OCI-LY1 (cell line): Measurements from ENCODE around the gene EPAS1.

ENCODE experiments used
- H2AFZ ChIP-seq: fragments of 200-600 bp; sonication (generic), shearing (Covaris generic); 2 replicates; pipeline ENCODE4 v1.6.0; 2014; ENCODE audit warnings: antibody characterized with exemption, mild to moderate bottlenecking, low read length
- H3F3A ChIP-seq: fragments of 200-600 bp; sonication (generic), shearing (Covaris generic); 2 replicates; pipeline ENCODE4 v1.6.0; 2014; ENCODE audit warnings: mild to moderate bottlenecking, antibody characterized with exemption, low read length, moderate library complexity; ENCODE audit not compliant: insufficient read depth
- H3K27ac ChIP-seq: fragments of 200-600 bp; sonication (generic); 2 replicates; pipeline ENCODE4 v1.5.1; 2014; ENCODE audit warnings: low read length, mixed run types, mild to moderate bottlenecking, low read depth; ENCODE audit not compliant: poor library complexity, severe bottlenecking
- H3K27me3 ChIP-seq: fragments of 200-600 bp; sonication (generic); 2 replicates; pipeline ENCODE4 v1.6.0; 2014; ENCODE audit warnings: antibody characterized with exemption, mild to moderate bottlenecking, low read length, moderate library complexity; ENCODE audit not compliant: insufficient read depth
- H3K36me3 ChIP-seq: fragments of 200-600 bp; sonication (generic); 2 replicates; pipeline ENCODE4 v1.6.1; 2014; ENCODE audit warnings: mild to moderate bottlenecking, antibody characterized with exemption, low read length, moderate library complexity, mixed read lengths; ENCODE audit not compliant: insufficient read depth
- H3K4me1 ChIP-seq: fragments of 200-600 bp; sonication (generic); 2 replicates; pipeline ENCODE4 v1.5.1; 2014; ENCODE audit warnings: mild to moderate bottlenecking, low read length, moderate library complexity; ENCODE audit not compliant: insufficient read depth, severe bottlenecking
- H3K4me2 ChIP-seq: fragments of 200-600 bp; sonication (generic), shearing (Covaris generic); 2 replicates; pipeline ENCODE4 v1.6.1; 2014; ENCODE audit warnings: low read length
- H3K4me3 ChIP-seq: fragments of 200-600 bp; sonication (generic); 2 replicates; pipeline ENCODE4 v1.5.1; 2014; ENCODE audit warnings: low read length, low read depth, mild to moderate bottlenecking, mixed read lengths; ENCODE audit not compliant: poor library complexity, severe bottlenecking
- H3K79me2 ChIP-seq: fragments of 200-600 bp; shearing (Covaris generic); 2 replicates; pipeline ENCODE4 v1.6.1; 2016; ENCODE audit warnings: mixed run types, low read length, mixed read lengths; ENCODE audit not compliant: insufficient read depth
- H3K9ac ChIP-seq: fragments of 200-600 bp; sonication (generic), shearing (Covaris generic); 2 replicates; pipeline ENCODE4 v1.6.1; 2014; ENCODE audit warnings: mild to moderate bottlenecking, low read length, mixed read lengths
- H3K9me2 ChIP-seq: fragments of 200-600 bp; sonication (generic), shearing (Covaris generic); 2 replicates; pipeline ENCODE4 v1.6.1; 2014; ENCODE audit warnings: low read depth, mild to moderate bottlenecking, low read length, mixed read lengths
- H3K9me3 ChIP-seq: fragments of 200-600 bp; shearing (Covaris generic); 2 replicates; pipeline ENCODE4 v1.6.1; 2014; ENCODE audit warnings: low read length, mixed read lengths
- H4K20me1 ChIP-seq: fragments of 200-600 bp; sonication (generic), shearing (Covaris generic); 2 replicates; pipeline ENCODE4 v1.6.0; 2016; ENCODE audit warnings: mild to moderate bottlenecking, low read length; ENCODE audit not compliant: insufficient read depth
- EZH2 ChIP-seq: fragments of 200-600 bp; sonication (generic), shearing (Covaris generic); IDR thresholded peaks from 2 replicates; pipeline ENCODE4 v1.8.0; 2017; ENCODE audit warnings: borderline replicate concordance, mixed run types, mild to moderate bottlenecking, antibody characterized with exemption, low read length, moderate library complexity, mixed read lengths
- TF ChIP-seq, protein P1 (sequence below): fragments of 200-600 bp; sonication (generic), shearing (Covaris generic); IDR thresholded peaks from 2 replicates; pipeline ENCODE4 v1.5.1; 2017; ENCODE audit warnings: mild to moderate bottlenecking, antibody characterized with exemption, low read length, moderate library complexity, mixed read lengths

EPAS1 gene

DNA sequence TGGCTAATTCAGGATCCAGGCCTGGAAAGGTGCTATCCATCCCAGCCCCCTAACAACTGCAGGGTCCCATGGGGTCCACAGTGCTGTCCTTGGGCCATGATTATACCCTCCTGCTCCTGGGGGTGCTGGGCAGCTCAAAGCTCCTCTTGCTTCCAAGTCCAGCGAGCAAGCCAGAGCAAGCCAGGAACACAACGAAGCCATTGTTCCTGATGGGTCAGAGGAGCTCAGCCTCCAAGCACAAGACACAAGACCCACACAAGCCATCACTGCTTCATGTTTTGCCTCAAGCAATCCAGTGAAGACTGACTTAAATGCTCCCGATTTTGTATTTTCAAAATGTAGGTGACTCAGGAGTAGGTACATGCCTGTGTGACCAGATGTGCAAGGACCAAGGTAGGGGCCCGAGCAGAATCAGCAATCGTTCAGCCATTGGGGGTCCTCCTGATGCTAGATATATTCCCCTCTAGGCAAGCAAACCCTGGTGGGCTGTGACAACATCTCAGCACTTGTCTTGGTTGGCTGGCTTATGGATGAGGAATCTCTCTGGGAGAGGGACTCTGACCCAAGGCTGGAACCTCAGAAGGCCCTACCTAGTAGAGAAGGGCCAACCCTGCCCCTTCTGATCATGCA, 90.8 kb downstream of the EPAS1 start:
- no peak for TF ChIP-seq EZH2
- TF ChIP-seq, protein P1, sequence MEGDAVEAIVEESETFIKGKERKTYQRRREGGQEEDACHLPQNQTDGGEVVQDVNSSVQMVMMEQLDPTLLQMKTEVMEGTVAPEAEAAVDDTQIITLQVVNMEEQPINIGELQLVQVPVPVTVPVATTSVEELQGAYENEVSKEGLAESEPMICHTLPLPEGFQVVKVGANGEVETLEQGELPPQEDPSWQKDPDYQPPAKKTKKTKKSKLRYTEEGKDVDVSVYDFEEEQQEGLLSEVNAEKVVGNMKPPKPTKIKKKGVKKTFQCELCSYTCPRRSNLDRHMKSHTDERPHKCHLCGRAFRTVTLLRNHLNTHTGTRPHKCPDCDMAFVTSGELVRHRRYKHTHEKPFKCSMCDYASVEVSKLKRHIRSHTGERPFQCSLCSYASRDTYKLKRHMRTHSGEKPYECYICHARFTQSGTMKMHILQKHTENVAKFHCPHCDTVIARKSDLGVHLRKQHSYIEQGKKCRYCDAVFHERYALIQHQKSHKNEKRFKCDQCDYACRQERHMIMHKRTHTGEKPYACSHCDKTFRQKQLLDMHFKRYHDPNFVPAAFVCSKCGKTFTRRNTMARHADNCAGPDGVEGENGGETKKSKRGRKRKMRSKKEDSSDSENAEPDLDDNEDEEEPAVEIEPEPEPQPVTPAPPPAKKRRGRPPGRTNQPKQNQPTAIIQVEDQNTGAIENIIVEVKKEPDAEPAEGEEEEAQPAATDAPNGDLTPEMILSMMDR, result no peak
- Histone ChIP-seq H3K36me3 (no peaks in the 10 kb centered on the region), H3F3A (no peaks in the 10 kb centered on the region)

DNA sequence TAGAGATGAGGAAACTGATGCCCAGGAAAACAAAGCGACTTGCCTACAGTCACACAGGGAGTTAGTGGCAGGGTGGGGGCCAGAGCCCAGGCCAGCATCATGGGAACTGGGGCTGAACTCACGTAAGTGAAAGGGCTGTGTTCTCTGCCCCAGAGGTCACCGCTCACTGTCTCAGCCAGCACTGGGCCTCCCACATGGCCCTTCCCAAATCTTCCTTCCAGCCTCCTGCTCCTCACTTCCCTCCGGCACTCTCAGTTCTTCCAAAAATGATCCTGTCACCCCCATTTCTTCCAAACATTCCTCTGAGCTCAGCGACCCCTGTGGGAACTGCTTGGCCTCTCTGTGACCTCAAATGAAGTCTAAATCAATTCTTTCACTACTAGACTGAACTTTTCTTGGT, 91.7 kb downstream of the EPAS1 start:
- H3K9me3 ChIP-seq, result no peaks in the 10 kb centered on the region
- no peaks in the 10 kb centered on the region; the same call in 1 of the 2 replicates for H3K27me3 ChIP-seq
- no peak overlapping the region for H3K4me2 ChIP-seq
- H3K4me3 ChIP-seq, result no peak overlapping the region
- no peak overlapping the region for H2AFZ ChIP-seq
- H4K20me1 ChIP-seq, result no peaks in the 10 kb centered on the region
- TF ChIP-seq, protein P1, result no peak
- no peak for TF ChIP-seq EZH2
- H3K4me1 ChIP-seq, result no peaks in the 10 kb centered on the region
- no peak overlapping the region for H3K9ac ChIP-seq
- H3K79me2 ChIP-seq, result no peaks in the 10 kb centered on the region
- H3F3A ChIP-seq, result no peaks in the 10 kb centered on the region
- H3K27ac ChIP-seq, result no peak overlapping the region
- H3K9me2 ChIP-seq, result no peaks in the 10 kb centered on the region
- no peaks in the 10 kb centered on the region for H3K36me3 ChIP-seq

More for the DNA sequence above, 90.8 kb downstream of the EPAS1 start:
- no peak overlapping the region for H3K9ac ChIP-seq
- no peak overlapping the region for H3K4me3 ChIP-seq
- no peak overlapping the region for H3K4me2 ChIP-seq
- H3K9me3 ChIP-seq, result no peaks in the 10 kb centered on the region
- H3K27me3 ChIP-seq, result no peaks in the 10 kb centered on the region; the same call in 1 of the 2 replicates
- H3K9me2 ChIP-seq, result no peaks in the 10 kb centered on the region
- no peak overlapping the region for H3K27ac ChIP-seq
- no peak overlapping the region for H2AFZ ChIP-seq
- H4K20me1 ChIP-seq, result no peaks in the 10 kb centered on the region
- H3K4me1 ChIP-seq, result no peaks in the 10 kb centered on the region
- H3K79me2 ChIP-seq, result no peaks in the 10 kb centered on the region

GRCh38 chr2:46389417-46389916, 92.3 kb downstream of the EPAS1 start:
- no peaks in the 10 kb centered on the region for H3K9me3 ChIP-seq
- no peak overlapping the region for H3K9ac ChIP-seq
- H3K79me2 ChIP-seq, result no peaks in the 10 kb centered on the region
- no peaks in the 10 kb centered on the region for H3K4me1 ChIP-seq
- no peak overlapping the region for H3K27ac ChIP-seq
- no peaks in the 10 kb centered on the region for H3K36me3 ChIP-seq
- no peaks in the 10 kb centered on the region; the same call in 1 of the 2 replicates for H3K27me3 ChIP-seq
- no peak overlapping the region for H3K4me2 ChIP-seq
- H3K9me2 ChIP-seq, result no peaks in the 10 kb centered on the region
- H4K20me1 ChIP-seq, result no peaks in the 10 kb centered on the region
- TF ChIP-seq, protein P1, result no peak
- TF ChIP-seq EZH2, result no peak
- H2AFZ ChIP-seq, result no peak overlapping the region
- H3F3A ChIP-seq, result no peaks in the 10 kb centered on the region
- H3K4me3 ChIP-seq, result no peak overlapping the region
